K562 (cell line): ENCODE data around the gene AURKB. TPM values are rescaled to one million over a fixed set of nuclear protein-coding genes. Genes with fewer than 3 reads are reported as not detected.

Experiments used
- ARID1B ChIP-seq: fragments of 450-650 bp; IDR thresholded peaks from 2 replicates; pipeline ENCODE4 v1.6.1; 2016; ENCODE audit warnings: antibody characterized with exemption, mild to moderate bottlenecking, inconsistent platforms
- BHLHE40 ChIP-seq: IDR thresholded peaks from 2 replicates; pipeline ENCODE4 v1.6.1; 2011; ENCODE audit warnings: low read length, improper control_type of control experiment
- CBFA2T2 ChIP-seq: fragments of 450-650 bp; conservative IDR thresholded peaks from 2 replicates; pipeline ENCODE4 v1.6.1; 2017; ENCODE audit warnings: mild to moderate bottlenecking
- CREB3L1 ChIP-seq: fragments of 450-650 bp; IDR thresholded peaks from 2 replicates; pipeline ENCODE4 v1.6.1; 2014; ENCODE audit warnings: low read depth, mild to moderate bottlenecking, moderate library complexity, borderline replicate concordance
- GTF2A2 ChIP-seq: IDR thresholded peaks from 2 replicates; pipeline ENCODE4 v1.6.1; 2016; ENCODE audit warnings: mild to moderate bottlenecking, missing genetic modification characterization, missing compliant biosample characterization
- HIVEP1 ChIP-seq: fragments of 250-450 bp; sonication (Bioruptor Pico); IDR thresholded peaks from 2 replicates; pipeline ENCODE4 v1.4.0; 2020; ENCODE audit warnings: mild to moderate bottlenecking
- MYC ChIP-seq, 2 experiments: fragments of 250-450 bp in 1 of 2; sonication (Bioruptor Pico) in 1 of 2; IDR thresholded peaks; 2 replicates each; pipeline versions ENCODE4 v1.5.1 to v1.6.1; 2012 to 2021; ENCODE audit warnings: low read depth in 2 of 2, borderline replicate concordance in 1 of 2, improper control_type of control experiment in 1 of 2, low read length in 1 of 2, mild to moderate bottlenecking in 1 of 2, moderate library complexity in 1 of 2
- NBN ChIP-seq: fragments of 450-650 bp; IDR thresholded peaks from 2 replicates; pipeline ENCODE4 v1.6.1; 2016; ENCODE audit warnings: low read depth, mild to moderate bottlenecking
- RAD21 ChIP-seq, 2 experiments: fragments of 250-450 bp in 1 of 2; fragments of 450-650 bp in 1 of 2; sonication (Bioruptor Pico) in 1 of 2; formaldehyde crosslinking in 1 of 2; IDR thresholded peaks in 1 of 2; conservative IDR thresholded peaks in 1 of 2; 2 replicates each; pipeline versions ENCODE4 v1.4.0 to v1.8.0; 2020 to 2022; ENCODE audit warnings: mild to moderate bottlenecking in 2 of 2, moderate library complexity in 1 of 2
- RCOR1 ChIP-seq, 2 experiments: IDR thresholded peaks; 2 replicates each; pipeline ENCODE4 v1.6.1; 2012; ENCODE audit warnings: low read depth in 2 of 2, low read length in 2 of 2, borderline replicate concordance in 1 of 2, improper control_type of control experiment in 1 of 2
- SMARCA4 ChIP-seq: fragments of 450-650 bp; IDR thresholded peaks from 2 replicates; pipeline ENCODE4 v1.6.1; 2016
- SMARCE1 ChIP-seq: fragments of 450-650 bp; IDR thresholded peaks from 2 replicates; pipeline ENCODE4 v1.7.1; 2016; ENCODE audit warnings: mild to moderate bottlenecking
- SPI1 ChIP-seq: IDR thresholded peaks from 2 replicates; pipeline ENCODE4 v1.6.1; 2011; ENCODE audit warnings: low read depth, low read length, control low read depth, borderline replicate concordance
- TAF9B ChIP-seq: fragments of 450-650 bp; IDR thresholded peaks from 2 replicates; pipeline ENCODE4 v1.6.1; 2018; ENCODE audit warnings: mild to moderate bottlenecking; ENCODE audit not compliant: partially characterized antibody
- ZNF740 ChIP-seq, 3 experiments: fragments of 200-800 bp in 1 of 3; sonication (Bioruptor generic) in 1 of 3; sonication (generic) in 1 of 3; formaldehyde crosslinking in 1 of 3; IDR thresholded peaks; 2 replicates each; pipeline versions ENCODE4 v1.6.1 to v1.8.0; 2016 to 2022; ENCODE audit warnings: mild to moderate bottlenecking in 2 of 3, missing compliant biosample characterization in 2 of 3, missing genetic modification characterization in 2 of 3, missing genetic modification reagents in 1 of 3
- ZSCAN32 ChIP-seq: fragments of 450-650 bp; formaldehyde crosslinking; IDR thresholded peaks from 2 replicates; pipeline ENCODE4 v1.4.0; 2020; ENCODE audit warnings: mild to moderate bottlenecking, moderate library complexity
- polyA plus RNA-seq, 8 experiments: library from polyadenylated mRNA; depleted of rRNA in 4 of 8; stranded (reverse) in 5 of 8; unstranded in 3 of 8; fragments of >200 nt; fragmentation: Nextera tagmentation in 2 of 8; fragmentation: Illumina TruSeq in 1 of 8; extraction: Ambion mirVana in 2 of 8; extraction: Trizol in 1 of 8; gene quantifications; 2 replicates each; pipeline versions ENCODE4 v1.2.1 to v1.2.3, GENCODE V29; 2011 to 2014; ENCODE audit warnings: inconsistent platforms in 1 of 8, missing spikeins in 1 of 8
- total RNA-seq, 7 experiments: library from RNA; depleted of rRNA in 6 of 7; stranded (reverse); fragments of >200 nt in 6 of 7; fragmentation: Illumina TruSeq in 2 of 7; extraction: Trizol in 2 of 7; gene quantifications; 2 replicates each; pipeline versions ENCODE4 v1.2.1 to v1.2.3, GENCODE V29; 2011 to 2021; ENCODE audit warnings: low replicate concordance in 1 of 7
- TF ChIP-seq, protein P1 (sequence below): fragments of 450-650 bp; IDR thresholded peaks from 2 replicates; pipeline ENCODE4 v1.6.1; 2018; ENCODE audit warnings: mild to moderate bottlenecking, low read depth; ENCODE audit not compliant: partially characterized antibody
- TF ChIP-seq, protein P2 (sequence below), 2 experiments: fragments of 450-650 bp; conservative IDR thresholded peaks; 2 replicates each; pipeline ENCODE4 v1.6.1; 2017; ENCODE audit warnings: mild to moderate bottlenecking in 2 of 2, moderate library complexity in 2 of 2

The AURKB gene
- total and polyA plus RNA-seq, 9 of the 15 experiments (the other 6 are each of a cell fraction or from before 2014, with no cell fraction given), result 27.2 to 114 (median 74.8) TPM

- TF ChIP-seq ZNF740 (CRISPR knock-in tag; IDR thresholded peaks at IDR 0.05) (peak; percentile 69; the same call in 1 of the 2 replicates), ZNF740 (tag; IDR thresholded peaks at IDR 0.05) (no peak; a peak in 1 of 4 replicates), SMARCE1 (peak; percentile 36; the same call in 1 of the 2 replicates), GTF2A2 (tag) (no peak), RCOR1 (IDR thresholded peaks at IDR 0.05; ENCODE audit: borderline replicate concordance in 1 of 2, low read depth in 2 of 2, low read length in 2 of 2) (peak in 1 of 2 experiments; percentile 82; a peak in 2 of 4 replicates), HIVEP1 (CRISPR knock-in tag) (no peak), CBFA2T2 (peak; percentile 38; the same call in 1 of the 2 replicates), SMARCA4 (peak; percentile 60), SPI1 (peak; percentile 57; the same call in 1 of the 2 replicates), ZSCAN32 (CRISPR knock-in tag) (no peak), TAF9B (peak; percentile 65), ARID1B (peak; percentile 65; the same call in 1 of the 2 replicates), CREB3L1 (no peak), NBN (peak; percentile 52; the same call in 1 of the 2 replicates), RAD21 (CRISPR knock-in tag; conservative IDR thresholded peaks at IDR 0.05 in 1 of 2, IDR thresholded peaks at IDR 0.05 in 1 of 2) (peak in 1 of 2 experiments; percentile 20; a peak in 1 of 4 replicates), MYC (IDR thresholded peaks at IDR 0.05; ENCODE audit: low read depth, low read length) (peak; percentile 48; the same call in 1 of the 2 replicates), MYC (CRISPR knock-in tag; IDR thresholded peaks at IDR 0.05; ENCODE audit: borderline replicate concordance, low read depth) (no peak), BHLHE40 (peak; percentile 46)
- TF ChIP-seq, protein P1, sequence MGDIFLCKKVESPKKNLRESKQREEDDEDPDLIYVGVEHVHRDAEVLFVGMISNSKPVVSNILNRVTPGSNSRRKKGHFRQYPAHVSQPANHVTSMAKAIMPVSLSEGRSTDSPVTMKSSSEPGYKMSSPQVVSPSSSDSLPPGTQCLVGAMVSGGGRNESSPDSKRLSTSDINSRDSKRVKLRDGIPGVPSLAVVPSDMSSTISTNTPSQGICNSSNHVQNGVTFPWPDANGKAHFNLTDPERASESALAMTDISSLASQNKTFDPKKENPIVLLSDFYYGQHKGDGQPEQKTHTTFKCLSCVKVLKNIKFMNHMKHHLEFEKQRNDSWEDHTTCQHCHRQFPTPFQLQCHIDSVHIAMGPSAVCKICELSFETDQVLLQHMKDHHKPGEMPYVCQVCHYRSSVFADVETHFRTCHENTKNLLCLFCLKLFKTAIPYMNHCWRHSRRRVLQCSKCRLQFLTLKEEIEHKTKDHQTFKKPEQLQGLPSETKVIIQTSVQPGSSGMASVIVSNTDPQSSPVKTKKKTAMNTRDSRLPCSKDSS, result no peak
- TF ChIP-seq, protein P2, sequence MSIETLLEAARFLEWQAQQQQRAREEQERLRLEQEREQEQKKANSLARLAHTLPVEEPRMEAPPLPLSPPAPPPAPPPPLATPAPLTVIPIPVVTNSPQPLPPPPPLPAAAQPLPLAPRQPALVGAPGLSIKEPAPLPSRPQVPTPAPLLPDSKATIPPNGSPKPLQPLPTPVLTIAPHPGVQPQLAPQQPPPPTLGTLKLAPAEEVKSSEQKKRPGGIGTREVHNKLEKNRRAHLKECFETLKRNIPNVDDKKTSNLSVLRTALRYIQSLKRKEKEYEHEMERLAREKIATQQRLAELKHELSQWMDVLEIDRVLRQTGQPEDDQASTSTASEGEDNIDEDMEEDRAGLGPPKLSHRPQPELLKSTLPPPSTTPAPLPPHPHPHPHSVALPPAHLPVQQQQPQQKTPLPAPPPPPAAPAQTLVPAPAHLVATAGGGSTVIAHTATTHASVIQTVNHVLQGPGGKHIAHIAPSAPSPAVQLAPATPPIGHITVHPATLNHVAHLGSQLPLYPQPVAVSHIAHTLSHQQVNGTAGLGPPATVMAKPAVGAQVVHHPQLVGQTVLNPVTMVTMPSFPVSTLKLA (conservative IDR thresholded peaks at IDR 0.05), result peak; percentile 45 to 71
These were observed 46.2 kb downstream of the AURKB start (continued) for GRCh38 chr17:8163978-8164814.
